Measurements from ENCODE around the gene PNPLA6.

The PNPLA6 gene

DNA sequence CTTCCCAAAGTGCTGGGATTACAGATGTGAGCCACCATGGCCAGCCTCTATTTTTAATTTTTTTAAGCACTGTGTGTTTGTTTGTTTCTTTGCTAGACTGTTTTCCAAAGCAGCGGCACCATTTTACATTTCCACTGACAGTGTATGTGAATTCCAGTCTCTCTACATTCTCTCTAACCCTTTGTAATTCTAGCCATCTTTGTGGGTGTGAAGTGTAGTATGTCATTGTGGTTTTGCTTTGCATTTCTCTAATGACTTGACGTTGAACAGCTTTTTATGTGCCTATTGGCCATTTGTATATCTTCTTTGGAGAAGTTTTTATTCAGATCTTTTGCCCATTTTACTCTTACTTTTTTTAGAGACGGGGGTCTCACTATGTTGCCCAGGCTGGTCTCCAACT lies 11.6 kb downstream of the PNPLA6 start:
- Histone ChIP-seq H3K27ac (ENCODE audit: low read depth, low read length) (no peak overlapping the region), H3K4me3 (ENCODE audit: low read depth, low read length) (no peak overlapping the region), H3K9ac (ENCODE audit: low read length) (no peak overlapping the region), H3K4me1 (ENCODE audit: control insufficient read depth, insufficient read depth, low read length) (peaks cover 4% of the 10 kb centered on the region; the same call in 1 of the 2 replicates), H3K9me3 (ENCODE audit: control insufficient read depth, insufficient read depth, low read depth, low read length) (no peaks in the 10 kb centered on the region), H3K36me3 (ENCODE audit: control insufficient read depth, insufficient read depth, low read length) (peaks cover 23% of the 10 kb centered on the region), H3K27me3 (ENCODE audit: control insufficient read depth, insufficient read depth, low read length) (no peaks in the 10 kb centered on the region)

- Histone ChIP-seq H3K4me1 (ENCODE audit: control insufficient read depth, insufficient read depth, low read length) (peaks cover 8% of the 10 kb centered on the region), H3K9ac (ENCODE audit: low read length) (no peak overlapping the region), H3K27ac (ENCODE audit: low read depth, low read length) (no peak overlapping the region), H3K4me3 (ENCODE audit: low read depth, low read length) (no peak overlapping the region), H3K36me3 (ENCODE audit: control insufficient read depth, insufficient read depth, low read length) (peaks cover 8% of the 10 kb centered on the region), H3K27me3 (ENCODE audit: control insufficient read depth, insufficient read depth, low read length) (no peaks in the 10 kb centered on the region), H3K9me3 (ENCODE audit: control insufficient read depth, insufficient read depth, low read depth, low read length) (no peaks in the 10 kb centered on the region)
Observed at GRCh38 chr19:7549429-7550148, 14.1 kb downstream of the PNPLA6 start.

- no peaks in the 10 kb centered on the region for H3K27me3 ChIP-seq (ENCODE audit: control insufficient read depth, insufficient read depth, low read length)
- peak overlapping the region; percentile 46 for H3K4me3 ChIP-seq (ENCODE audit: low read depth, low read length)
- H3K4me1 ChIP-seq (ENCODE audit: control insufficient read depth, insufficient read depth, low read length) = peaks cover 10% of the 10 kb centered on the region
- peaks cover 8% of the 10 kb centered on the region for H3K36me3 ChIP-seq (ENCODE audit: control insufficient read depth, insufficient read depth, low read length)
- H3K9me3 ChIP-seq (ENCODE audit: control insufficient read depth, insufficient read depth, low read depth, low read length) = no peaks in the 10 kb centered on the region
- H3K27ac ChIP-seq (ENCODE audit: low read depth, low read length) = no peak overlapping the region
- H3K9ac ChIP-seq (ENCODE audit: low read length) = no peak overlapping the region
Observed at GRCh38 chr19:7550169-7550770, 14.8 kb downstream of the PNPLA6 start.

DNA sequence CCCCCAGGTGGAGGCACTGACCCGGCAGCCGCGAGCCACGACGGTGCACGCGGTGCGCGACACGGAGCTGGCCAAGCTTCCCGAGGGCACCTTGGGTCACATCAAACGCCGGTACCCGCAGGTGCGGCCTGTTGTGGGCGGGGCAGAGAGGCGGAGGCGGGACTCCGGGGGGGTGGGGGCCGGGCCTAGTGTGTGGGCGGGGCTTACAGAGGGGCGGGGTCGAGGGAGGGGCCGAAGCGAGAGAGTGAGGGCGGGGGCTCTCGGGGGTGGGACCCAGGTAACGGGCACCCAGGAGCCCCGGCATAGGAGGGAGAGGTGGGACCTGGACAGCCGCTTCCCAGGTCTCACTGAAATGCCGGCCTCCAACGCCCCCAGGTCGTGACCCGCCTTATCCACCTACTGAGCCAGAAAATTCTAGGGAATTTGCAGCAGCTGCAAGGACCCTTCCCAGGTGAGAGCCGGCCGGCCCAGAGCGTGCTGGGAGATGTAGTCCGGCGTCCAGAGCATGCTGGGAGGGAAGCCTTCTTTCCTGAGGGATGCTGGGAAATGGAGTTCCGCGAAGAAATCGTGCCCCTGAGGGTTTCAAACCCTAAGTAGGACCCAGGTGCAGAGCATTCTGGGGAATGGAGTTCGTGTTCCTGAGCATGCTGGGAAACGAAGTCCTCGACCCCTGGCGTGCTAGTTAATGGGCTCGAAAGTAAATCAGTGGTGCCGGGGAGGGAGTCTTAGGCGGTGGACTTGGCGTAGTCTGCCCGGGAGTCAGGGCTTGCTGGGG lies 15.7 kb downstream of the PNPLA6 start:
- peaks cover 10% of the 10 kb centered on the region for H3K4me1 ChIP-seq (ENCODE audit: control insufficient read depth, insufficient read depth, low read length)
- no peak overlapping the region for H3K9ac ChIP-seq (ENCODE audit: low read length)
- no peaks in the 10 kb centered on the region for H3K9me3 ChIP-seq (ENCODE audit: control insufficient read depth, insufficient read depth, low read depth, low read length)
- peak overlapping the region; percentile 65 for H3K4me3 ChIP-seq (ENCODE audit: low read depth, low read length)
- H3K36me3 ChIP-seq (ENCODE audit: control insufficient read depth, insufficient read depth, low read length) = peaks cover 9% of the 10 kb centered on the region
- no peaks in the 10 kb centered on the region for H3K27me3 ChIP-seq (ENCODE audit: control insufficient read depth, insufficient read depth, low read length)
- H3K27ac ChIP-seq (ENCODE audit: low read depth, low read length) = no peak overlapping the region

DNA sequence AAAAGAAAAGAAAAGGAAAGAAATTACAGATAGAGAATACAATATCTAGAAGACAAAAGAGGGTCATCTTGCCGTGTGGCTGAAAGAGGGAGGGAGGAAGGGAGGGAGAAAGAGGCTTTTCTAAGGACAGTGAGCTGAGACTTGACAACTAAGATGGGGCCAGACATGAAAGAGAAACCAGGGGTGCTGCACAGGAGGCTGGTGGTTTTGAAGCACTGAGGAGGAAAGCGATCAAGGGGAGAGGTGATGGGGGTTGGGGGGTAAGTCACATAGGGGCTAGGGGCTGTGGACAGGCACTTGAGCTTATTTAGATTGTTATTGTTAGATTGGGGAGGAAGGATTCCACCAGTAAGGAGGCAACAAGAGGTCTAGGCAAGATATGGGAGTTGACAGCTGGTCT lies 17.3 kb downstream of the PNPLA6 start:
- no peak overlapping the region for H3K9ac ChIP-seq (ENCODE audit: low read length)
- no peaks in the 10 kb centered on the region for H3K27me3 ChIP-seq (ENCODE audit: control insufficient read depth, insufficient read depth, low read length)
- H3K36me3 ChIP-seq (ENCODE audit: control insufficient read depth, insufficient read depth, low read length) = peaks cover 24% of the 10 kb centered on the region
- peaks cover 10% of the 10 kb centered on the region for H3K4me1 ChIP-seq (ENCODE audit: control insufficient read depth, insufficient read depth, low read length)
- no peaks in the 10 kb centered on the region for H3K9me3 ChIP-seq (ENCODE audit: control insufficient read depth, insufficient read depth, low read depth, low read length)
- no peak overlapping the region for H3K4me3 ChIP-seq (ENCODE audit: low read depth, low read length)
- no peak overlapping the region for H3K27ac ChIP-seq (ENCODE audit: low read depth, low read length)

GRCh38 chr19:7554565-7554964 lies 19.0 kb downstream of the PNPLA6 start:
- Histone ChIP-seq H3K27me3 (ENCODE audit: control insufficient read depth, insufficient read depth, low read length) (no peaks in the 10 kb centered on the region), H3K27ac (ENCODE audit: low read depth, low read length) (no peak overlapping the region), H3K36me3 (ENCODE audit: control insufficient read depth, insufficient read depth, low read length) (peaks cover 39% of the 10 kb centered on the region), H3K9me3 (ENCODE audit: control insufficient read depth, insufficient read depth, low read depth, low read length) (no peaks in the 10 kb centered on the region), H3K9ac (ENCODE audit: low read length) (no peak overlapping the region), H3K4me3 (ENCODE audit: low read depth, low read length) (peak overlapping the region; percentile 82), H3K4me1 (ENCODE audit: control insufficient read depth, insufficient read depth, low read length) (peaks cover 10% of the 10 kb centered on the region)

DNA sequence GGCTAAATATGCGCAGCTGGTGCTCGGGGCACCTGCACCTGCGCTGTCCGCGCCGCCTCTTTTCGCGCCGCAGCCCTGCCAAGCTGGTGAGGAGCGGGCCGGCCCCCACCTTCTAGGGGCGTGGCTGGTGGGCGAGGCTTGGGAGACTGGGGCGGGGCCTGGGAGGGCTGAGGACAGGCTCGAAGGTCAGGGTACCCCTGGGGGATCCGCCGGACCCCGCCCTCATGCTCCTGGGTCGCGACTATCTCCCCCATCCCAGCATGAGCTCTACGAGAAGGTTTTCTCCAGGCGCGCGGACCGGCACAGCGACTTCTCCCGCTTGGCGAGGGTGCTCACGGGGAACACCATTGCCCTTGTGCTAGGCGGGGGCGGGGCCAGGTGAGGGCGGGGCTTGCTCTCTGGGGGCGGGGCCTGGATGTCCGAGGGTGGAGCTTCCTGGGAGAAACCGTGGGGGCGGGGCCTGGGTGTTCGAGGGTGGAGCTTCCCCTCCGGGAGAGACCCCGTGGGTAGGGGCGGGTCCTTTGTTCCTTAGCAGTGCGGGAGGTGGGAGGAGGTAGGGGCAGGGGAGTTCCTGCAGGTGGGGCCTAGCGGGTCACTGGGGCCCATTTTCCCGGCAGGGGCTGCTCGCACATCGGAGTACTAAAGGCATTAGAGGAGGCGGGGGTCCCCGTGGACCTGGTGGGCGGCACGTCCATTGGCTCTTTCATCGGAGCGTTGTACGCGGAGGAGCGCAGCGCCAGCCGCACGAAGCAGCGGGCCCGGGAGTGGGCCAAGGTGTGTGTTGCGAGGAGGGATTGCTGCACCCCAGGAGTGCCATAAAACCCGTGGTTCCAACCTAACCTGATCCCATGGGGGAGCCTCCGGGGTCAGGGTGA lies 19.7 kb downstream of the PNPLA6 start:
- H3K4me1 ChIP-seq (ENCODE audit: control insufficient read depth, insufficient read depth, low read length) = peaks cover 10% of the 10 kb centered on the region
- peak overlapping the region; percentile 82 for H3K4me3 ChIP-seq (ENCODE audit: low read depth, low read length)
- H3K9me3 ChIP-seq (ENCODE audit: control insufficient read depth, insufficient read depth, low read depth, low read length) = 0 out of 2 replicates have a peak, but pooled peaks cover 1% of the 10 kb centered on the region
- H3K9ac ChIP-seq (ENCODE audit: low read length) = no peak overlapping the region
- peaks cover 35% of the 10 kb centered on the region for H3K36me3 ChIP-seq (ENCODE audit: control insufficient read depth, insufficient read depth, low read length)
- H3K27ac ChIP-seq (ENCODE audit: low read depth, low read length) = no peak overlapping the region
- H3K27me3 ChIP-seq (ENCODE audit: control insufficient read depth, insufficient read depth, low read length) = no peaks in the 10 kb centered on the region

DNA sequence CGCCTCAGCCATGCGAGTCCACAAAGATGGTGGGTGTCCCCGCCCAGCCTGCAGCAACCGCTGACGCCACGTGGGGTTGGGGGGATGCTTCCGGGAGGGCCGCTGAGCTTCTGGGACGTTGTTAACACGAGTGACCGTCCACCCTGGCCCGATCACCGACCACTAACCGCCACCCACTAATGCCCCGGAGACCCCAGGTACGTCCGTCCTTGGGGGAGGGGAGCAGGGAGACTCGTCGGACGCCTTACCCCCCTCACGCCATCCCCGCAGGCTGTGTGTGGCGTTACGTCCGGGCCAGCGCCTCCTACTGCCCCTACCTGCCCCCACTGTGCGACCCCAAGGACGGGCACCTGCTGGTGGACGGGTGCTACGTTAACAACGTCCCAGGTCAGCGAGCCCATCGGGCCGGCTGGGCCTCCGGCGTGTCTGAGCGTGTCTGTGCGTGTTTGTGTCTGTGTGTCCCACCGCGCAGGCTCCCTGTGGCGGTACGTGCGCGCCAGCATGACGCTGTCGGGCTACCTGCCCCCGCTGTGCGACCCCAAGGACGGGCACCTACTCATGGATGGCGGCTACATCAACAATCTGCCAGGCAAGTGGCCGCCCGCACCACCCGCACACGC lies 21.3 kb downstream of the PNPLA6 start:
- no peaks in the 10 kb centered on the region for H3K27me3 ChIP-seq (ENCODE audit: control insufficient read depth, insufficient read depth, low read length)
- no peak overlapping the region for H3K27ac ChIP-seq (ENCODE audit: low read depth, low read length)
- no peak overlapping the region for H3K4me3 ChIP-seq (ENCODE audit: low read depth, low read length)
- peaks cover 39% of the 10 kb centered on the region for H3K36me3 ChIP-seq (ENCODE audit: control insufficient read depth, insufficient read depth, low read length)
- H3K4me1 ChIP-seq (ENCODE audit: control insufficient read depth, insufficient read depth, low read length) = peaks cover 6% of the 10 kb centered on the region
- H3K9ac ChIP-seq (ENCODE audit: low read length) = no peak overlapping the region
- H3K9me3 ChIP-seq (ENCODE audit: control insufficient read depth, insufficient read depth, low read depth, low read length) = 0 out of 2 replicates have a peak, but pooled peaks cover 3% of the 10 kb centered on the region

GRCh38 chr19:7558667-7559066 lies 23.1 kb downstream of the PNPLA6 start:
- H3K36me3 ChIP-seq (ENCODE audit: control insufficient read depth, insufficient read depth, low read length) = peaks cover 39% of the 10 kb centered on the region
- H3K9me3 ChIP-seq (ENCODE audit: control insufficient read depth, insufficient read depth, low read depth, low read length) = 0 out of 2 replicates have a peak, but pooled peaks cover 3% of the 10 kb centered on the region
- no peak overlapping the region for H3K4me3 ChIP-seq (ENCODE audit: low read depth, low read length)
- H3K9ac ChIP-seq (ENCODE audit: low read length) = no peak overlapping the region
- H3K27me3 ChIP-seq (ENCODE audit: control insufficient read depth, insufficient read depth, low read length) = no peaks in the 10 kb centered on the region
- H3K27ac ChIP-seq (ENCODE audit: low read depth, low read length) = no peak overlapping the region
- peaks cover 6% of the 10 kb centered on the region for H3K4me1 ChIP-seq (ENCODE audit: control insufficient read depth, insufficient read depth, low read length)

DNA sequence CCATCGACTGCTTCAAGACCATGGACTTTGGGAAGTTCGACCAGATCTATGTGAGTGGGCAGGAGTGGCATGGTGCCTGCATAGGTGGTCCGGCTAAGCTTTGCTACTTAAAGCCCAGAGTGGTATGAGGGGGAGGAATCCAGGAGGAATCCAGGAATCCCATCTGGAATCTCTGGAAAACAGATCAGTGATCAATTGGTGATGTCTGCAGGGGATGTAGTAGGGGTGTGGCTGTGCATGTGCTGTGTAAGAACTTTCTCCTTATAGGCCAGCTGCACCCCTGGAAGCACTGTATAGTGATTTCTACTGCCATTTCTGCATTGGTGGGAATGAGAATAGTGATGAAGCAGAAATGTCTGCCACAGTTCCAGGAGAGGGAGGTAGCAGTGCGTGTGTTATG lies 23.6 kb downstream of the PNPLA6 start:
- Histone ChIP-seq H3K27me3 (ENCODE audit: control insufficient read depth, insufficient read depth, low read length) (no peaks in the 10 kb centered on the region), H3K9me3 (ENCODE audit: control insufficient read depth, insufficient read depth, low read depth, low read length) (0 out of 2 replicates have a peak, but pooled peaks cover 3% of the 10 kb centered on the region), H3K27ac (ENCODE audit: low read depth, low read length) (no peak overlapping the region), H3K4me1 (ENCODE audit: control insufficient read depth, insufficient read depth, low read length) (peaks cover 6% of the 10 kb centered on the region), H3K36me3 (ENCODE audit: control insufficient read depth, insufficient read depth, low read length) (peaks cover 39% of the 10 kb centered on the region), H3K9ac (ENCODE audit: low read length) (no peak overlapping the region), H3K4me3 (ENCODE audit: low read depth, low read length) (no peak overlapping the region)

All from HUES6 (cell line).